ENCODE data around the gene MT1G.
A peak's percentile ranks its signal among the peaks of the same experiment; 100 is the strongest.

The MT1G gene

DNA sequence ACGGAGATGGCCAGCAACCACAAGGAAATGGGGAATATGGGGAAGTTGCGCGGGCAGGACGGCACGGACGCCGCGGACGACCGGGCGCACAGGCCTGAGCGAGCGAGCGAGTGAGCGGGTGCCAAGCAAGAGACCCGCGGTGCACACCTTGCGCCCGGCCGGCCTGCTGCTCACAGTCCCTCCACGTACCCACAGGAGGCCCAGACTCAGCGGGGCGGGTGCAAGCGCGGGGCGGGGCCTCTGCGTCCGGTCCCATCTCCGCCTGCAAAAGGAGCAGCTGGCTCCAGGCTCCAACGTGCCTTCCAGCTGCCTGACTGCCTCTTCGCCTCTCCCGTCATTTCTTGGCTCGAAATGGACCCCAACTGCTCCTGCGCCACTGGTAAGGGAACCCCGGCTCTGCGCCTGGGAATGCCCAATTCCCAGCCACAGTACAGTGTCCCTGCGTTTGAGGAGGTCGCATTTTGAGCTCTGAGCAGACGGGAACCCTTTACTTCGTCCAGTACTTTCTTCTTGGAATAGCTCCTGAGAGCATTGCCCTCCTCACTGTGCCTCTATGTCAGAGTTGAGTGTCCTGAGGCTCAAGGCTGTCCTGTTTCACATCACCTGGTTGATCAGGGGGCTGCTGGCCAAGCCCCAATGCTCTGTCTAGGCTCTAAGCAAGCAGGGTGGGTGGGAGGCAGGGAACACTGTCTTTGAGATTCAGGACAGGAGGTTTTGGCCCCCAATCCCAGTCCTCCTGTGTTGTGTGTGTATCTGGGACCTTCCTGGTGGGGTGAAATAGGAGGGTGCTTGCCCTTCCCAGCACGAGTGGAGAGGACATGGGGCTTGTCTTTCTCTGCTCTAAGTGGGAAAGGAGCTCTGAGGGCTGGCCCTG is 50.4 kb downstream of the MT1G start:
- TF ChIP-seq, protein P1, sequence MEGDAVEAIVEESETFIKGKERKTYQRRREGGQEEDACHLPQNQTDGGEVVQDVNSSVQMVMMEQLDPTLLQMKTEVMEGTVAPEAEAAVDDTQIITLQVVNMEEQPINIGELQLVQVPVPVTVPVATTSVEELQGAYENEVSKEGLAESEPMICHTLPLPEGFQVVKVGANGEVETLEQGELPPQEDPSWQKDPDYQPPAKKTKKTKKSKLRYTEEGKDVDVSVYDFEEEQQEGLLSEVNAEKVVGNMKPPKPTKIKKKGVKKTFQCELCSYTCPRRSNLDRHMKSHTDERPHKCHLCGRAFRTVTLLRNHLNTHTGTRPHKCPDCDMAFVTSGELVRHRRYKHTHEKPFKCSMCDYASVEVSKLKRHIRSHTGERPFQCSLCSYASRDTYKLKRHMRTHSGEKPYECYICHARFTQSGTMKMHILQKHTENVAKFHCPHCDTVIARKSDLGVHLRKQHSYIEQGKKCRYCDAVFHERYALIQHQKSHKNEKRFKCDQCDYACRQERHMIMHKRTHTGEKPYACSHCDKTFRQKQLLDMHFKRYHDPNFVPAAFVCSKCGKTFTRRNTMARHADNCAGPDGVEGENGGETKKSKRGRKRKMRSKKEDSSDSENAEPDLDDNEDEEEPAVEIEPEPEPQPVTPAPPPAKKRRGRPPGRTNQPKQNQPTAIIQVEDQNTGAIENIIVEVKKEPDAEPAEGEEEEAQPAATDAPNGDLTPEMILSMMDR (IDR thresholded peaks at IDR 0.05; ENCODE audit: low read depth, low read length), result no peak
- H3K4me3 ChIP-seq (ENCODE audit: low read depth, low read length), result peak overlapping the region; percentile 55
